Breast epithelium (tissue), 3 donors: ENCODE data around the gene SLITRK3.

Experiments used
- POLR2A ChIP-seq: fragments of 450-650 bp; IDR thresholded peaks from one replicate; pipeline ENCODE4 v1.6.1; 2016; ENCODE audit warnings: antibody characterized with exemption, mild to moderate bottlenecking, moderate library complexity
- POLR2AphosphoS5 ChIP-seq, 3 donors: sonication (generic); formaldehyde crosslinking; IDR thresholded peaks; one replicate each; pipeline ENCODE4 v1.6.1; 2017; ENCODE audit warnings: antibody characterized with exemption in 3 of 3
- TF ChIP-seq, protein P1 (sequence below), 3 donors: fragments of 450-650 bp; IDR thresholded peaks; one replicate each; pipeline ENCODE4 v1.5.1; 2016 to 2017; ENCODE audit warnings: antibody characterized with exemption in 3 of 3, mild to moderate bottlenecking in 3 of 3, moderate library complexity in 3 of 3

- TF ChIP-seq, protein P1, sequence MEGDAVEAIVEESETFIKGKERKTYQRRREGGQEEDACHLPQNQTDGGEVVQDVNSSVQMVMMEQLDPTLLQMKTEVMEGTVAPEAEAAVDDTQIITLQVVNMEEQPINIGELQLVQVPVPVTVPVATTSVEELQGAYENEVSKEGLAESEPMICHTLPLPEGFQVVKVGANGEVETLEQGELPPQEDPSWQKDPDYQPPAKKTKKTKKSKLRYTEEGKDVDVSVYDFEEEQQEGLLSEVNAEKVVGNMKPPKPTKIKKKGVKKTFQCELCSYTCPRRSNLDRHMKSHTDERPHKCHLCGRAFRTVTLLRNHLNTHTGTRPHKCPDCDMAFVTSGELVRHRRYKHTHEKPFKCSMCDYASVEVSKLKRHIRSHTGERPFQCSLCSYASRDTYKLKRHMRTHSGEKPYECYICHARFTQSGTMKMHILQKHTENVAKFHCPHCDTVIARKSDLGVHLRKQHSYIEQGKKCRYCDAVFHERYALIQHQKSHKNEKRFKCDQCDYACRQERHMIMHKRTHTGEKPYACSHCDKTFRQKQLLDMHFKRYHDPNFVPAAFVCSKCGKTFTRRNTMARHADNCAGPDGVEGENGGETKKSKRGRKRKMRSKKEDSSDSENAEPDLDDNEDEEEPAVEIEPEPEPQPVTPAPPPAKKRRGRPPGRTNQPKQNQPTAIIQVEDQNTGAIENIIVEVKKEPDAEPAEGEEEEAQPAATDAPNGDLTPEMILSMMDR (IDR thresholded peaks at IDR 0.05) = no peak
- TF ChIP-seq POLR2A (no peak), POLR2AphosphoS5 (IDR thresholded peaks at IDR 0.05) (no peak)
These were observed 38.2 kb downstream of the SLITRK3 start for GRCh38 chr3:165158011-165158410.
